SH-SY5Y (cell line): ENCODE data around the gene TYMS.

ENCODE experiments used
- GATA2 ChIP-seq: IDR thresholded peaks from 2 replicates; pipeline ENCODE4 v1.6.1; 2011; ENCODE audit warnings: mild to moderate bottlenecking, low read depth, low read length
- GATA3 ChIP-seq: IDR thresholded peaks from 2 replicates; pipeline ENCODE4 v1.6.1; 2011; ENCODE audit warnings: low read depth, mild to moderate bottlenecking, low read length, moderate library complexity

DNA sequence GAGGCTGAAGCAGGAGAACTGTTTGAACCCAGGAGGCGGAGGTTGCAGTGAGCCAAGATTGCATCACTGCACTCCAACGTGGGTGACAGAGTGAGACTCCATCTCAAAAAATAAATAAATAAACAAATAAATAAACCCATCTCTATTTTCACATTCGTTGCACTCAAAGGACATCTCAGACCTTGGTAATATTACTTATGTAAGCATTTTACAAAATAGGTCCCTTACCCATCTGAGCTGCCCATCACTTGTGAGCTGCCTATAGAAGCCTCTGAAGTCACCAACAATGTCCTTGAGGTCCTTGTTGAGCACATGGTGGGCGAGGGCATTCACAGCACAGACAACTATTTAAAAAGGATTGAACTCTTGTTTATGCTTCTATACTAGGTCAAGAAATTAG, 39.6 kb downstream of the TYMS start:
- TF ChIP-seq GATA3 (no peak), GATA2 (no peak)
